ENCODE data around the gene EIF6.

DNA sequence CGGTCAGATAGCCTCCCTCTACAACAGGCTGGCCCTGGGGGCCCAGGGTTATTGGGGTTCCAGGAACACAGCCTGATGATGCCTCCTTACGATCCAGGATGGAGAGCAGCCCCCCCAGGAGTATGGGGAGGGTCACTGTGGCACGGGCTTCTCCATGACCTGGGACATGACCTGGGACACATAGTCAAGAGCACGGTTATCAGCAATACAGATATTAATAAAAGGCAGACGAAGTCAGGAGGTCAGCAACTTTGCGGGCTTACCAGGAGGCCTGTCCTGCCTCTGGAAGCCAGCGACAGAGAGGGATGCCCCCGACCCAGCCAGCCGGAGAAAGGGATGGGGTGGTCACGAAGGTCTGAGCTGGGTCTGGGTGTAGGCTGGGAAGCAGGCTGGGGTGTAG lies 7.4 kb downstream of the EIF6 start:
- TF ChIP-seq POLR2A (IDR thresholded peaks at IDR 0.05; ENCODE audit: low read depth, low read length) (no peak), POLR2AphosphoS5 (IDR thresholded peaks at IDR 0.05; ENCODE audit: low read depth, low read length) (no peak)

Measured in GM12892 (cell line).